GM21360 (cell line): ENCODE measurements around the gene PYCARD.
"Not testable (repeated sequence)": the region's sequence is repeated elsewhere in the genome, so short reads cannot be mapped to it uniquely, and the experiment has no call there.

Experiments
- ATAC-seq: cut with Tn5 transposase; IDR thresholded peaks from one replicate; pipeline ENCODE4 v1.9.1; 2021; ENCODE audit warnings: mild to moderate bottlenecking, moderate library complexity; ENCODE audit not compliant: unreplicated experiment

Gene PYCARD

DNA sequence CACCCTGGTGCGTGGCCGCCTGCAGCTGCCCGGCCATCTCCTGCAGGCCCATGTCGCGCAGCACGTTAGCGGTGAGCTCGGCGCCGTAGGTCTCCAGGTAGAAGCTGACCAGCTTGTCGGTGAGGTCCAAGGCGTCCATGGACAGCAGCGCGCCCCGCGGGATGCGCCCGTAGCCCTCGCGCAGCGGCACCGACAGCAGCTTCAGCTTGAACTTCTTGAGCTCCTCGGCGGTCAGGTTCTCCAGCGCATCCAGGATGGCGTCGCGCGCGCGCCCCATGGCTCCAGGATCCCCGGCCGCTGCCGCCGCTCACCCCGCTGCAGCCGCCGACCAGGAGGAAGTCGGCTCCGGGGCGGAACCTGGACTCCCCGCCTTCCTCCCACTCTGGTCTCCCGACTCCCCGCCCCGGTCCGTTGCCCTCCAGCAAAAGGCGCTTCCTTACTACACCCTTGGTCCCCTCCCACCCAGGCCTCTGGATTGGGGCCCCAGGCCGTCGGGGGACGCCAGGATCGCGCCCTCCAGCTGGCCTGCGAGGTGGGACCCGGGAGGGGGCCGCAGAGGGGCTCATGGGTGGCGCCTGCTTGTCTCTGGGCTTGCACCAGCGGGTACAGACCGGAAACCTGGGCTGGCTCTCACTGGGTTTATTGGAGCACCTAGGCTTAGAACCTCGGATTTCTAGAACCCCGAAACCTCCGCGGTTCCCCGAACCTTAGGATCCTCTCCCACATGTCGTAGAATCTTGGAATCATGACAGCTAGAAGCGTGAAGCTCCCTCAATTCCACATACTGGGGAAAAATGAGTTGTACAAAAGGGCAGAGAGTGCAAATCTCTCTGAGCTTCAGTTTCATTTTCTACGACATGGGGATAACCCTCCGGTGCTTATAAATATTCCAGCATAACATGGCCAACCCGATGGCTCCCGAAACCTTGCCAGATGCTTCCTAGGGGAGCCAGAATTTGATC lies at the start of gene PYCARD:
PYCARD (minus strand) TSS at position 347 of the 962 bp plus-strand sequence; CDS start at position 277, 70 bp downstream.
- peak; percentile 38 for ATAC-seq

DNA sequence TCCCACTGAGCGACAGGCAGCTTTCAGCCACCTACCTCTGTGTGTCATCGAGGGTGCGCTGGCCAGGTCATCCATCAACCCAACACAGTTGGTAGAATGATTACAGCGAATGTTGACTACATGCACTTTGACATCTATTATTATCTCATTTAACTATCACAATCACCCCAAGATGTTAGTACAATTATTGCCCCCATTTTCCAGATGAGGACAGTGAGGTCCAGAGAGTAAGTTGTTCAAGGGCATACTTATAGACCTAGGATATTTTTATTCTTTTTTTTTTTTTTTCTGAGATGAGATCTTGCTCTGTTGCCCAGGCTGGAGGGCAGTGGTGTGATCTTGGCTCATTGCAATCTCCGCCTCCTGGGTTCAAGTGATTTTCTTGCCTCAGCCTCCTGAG lies 48.9 kb upstream of the PYCARD start:
- no peak for ATAC-seq

DNA sequence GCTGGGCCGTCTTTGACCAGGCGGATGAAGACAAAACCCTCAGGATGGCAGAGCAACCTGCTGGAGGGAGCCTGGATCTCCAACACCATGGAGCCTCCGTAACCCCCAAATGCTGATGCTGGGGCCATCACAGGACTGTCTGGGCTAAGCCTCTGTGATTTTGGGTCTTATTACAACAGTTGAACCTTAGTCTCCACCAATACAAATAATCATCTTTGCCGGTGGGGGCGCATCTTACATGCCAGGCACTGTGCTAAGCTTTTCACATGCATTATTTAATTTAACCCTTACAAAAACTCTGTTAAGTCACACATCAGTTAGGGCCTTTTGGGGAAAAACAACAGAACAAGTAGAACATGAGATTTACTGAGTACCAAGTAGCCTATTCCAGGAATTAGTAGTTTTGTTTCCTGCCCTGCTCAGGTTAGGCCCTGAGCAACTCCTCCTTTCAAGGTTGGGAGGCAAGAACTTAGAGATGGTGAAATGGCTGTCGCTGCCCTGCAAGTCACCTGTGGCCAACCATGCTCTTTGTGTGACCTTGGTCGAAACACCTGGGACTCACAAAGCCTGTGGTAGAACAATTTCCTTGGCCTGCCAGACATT lies 48.3 kb upstream of the PYCARD start:
- ATAC-seq, result no peak

DNA sequence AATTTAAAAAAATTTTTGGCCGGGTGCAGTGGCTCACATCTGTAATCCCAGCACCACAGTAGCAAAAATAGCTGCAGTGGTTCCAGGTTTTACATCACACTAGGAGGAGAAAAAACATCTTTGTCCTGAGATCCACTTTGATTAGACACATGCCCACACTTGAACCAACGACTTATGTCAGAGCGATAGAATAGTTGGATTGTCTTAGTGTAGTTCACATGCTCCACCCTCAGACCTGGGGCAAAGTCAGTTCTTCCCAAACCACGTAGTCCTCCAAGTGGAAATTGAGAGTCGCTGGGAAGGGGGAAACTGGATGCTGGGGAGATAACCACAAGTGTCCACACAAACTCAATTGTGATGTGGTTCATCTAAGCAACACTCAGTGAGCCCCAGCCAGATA lies 45.8 kb upstream of the PYCARD start:
- ATAC-seq, result no peak

DNA sequence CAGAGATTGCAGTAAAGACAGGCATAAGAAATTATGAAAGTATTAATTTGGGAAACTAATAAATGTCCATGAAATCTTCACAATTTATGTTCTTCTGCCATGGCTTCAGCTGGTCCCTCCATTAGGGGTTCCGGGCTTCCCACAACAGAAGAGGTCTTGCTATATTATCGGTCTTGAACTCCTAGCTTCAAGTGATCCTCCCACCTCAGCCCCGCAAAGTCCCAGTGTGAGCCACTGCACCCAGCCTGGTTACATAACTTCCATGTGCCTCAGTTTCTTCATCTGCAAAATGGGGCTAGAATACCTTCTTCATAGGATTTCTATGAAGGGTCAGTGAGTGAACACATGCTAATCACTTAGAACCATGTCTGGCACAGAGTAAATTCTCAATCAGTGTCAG lies 43.7 kb upstream of the PYCARD start:
- ATAC-seq, result no peak

DNA sequence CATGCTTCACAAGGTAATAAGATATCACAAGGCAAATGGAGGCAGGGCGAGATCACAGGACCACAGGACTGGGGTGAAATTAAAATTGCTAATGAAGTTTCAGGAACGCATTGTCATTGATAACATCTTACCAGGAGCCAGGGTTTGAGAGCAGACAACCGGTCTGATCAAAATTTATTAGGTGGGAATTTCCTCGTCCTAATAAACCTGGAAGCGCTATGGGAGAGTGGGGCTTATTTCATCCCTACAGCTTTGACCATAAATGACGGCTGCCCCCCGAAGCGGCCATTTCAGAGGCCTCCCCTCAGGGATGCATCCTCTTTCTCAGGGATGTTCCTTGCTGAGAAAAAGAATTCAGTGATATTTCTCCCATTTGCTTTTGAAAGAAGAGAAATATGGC lies 43.0 kb upstream of the PYCARD start:
- not testable (repeated sequence) for ATAC-seq

DNA sequence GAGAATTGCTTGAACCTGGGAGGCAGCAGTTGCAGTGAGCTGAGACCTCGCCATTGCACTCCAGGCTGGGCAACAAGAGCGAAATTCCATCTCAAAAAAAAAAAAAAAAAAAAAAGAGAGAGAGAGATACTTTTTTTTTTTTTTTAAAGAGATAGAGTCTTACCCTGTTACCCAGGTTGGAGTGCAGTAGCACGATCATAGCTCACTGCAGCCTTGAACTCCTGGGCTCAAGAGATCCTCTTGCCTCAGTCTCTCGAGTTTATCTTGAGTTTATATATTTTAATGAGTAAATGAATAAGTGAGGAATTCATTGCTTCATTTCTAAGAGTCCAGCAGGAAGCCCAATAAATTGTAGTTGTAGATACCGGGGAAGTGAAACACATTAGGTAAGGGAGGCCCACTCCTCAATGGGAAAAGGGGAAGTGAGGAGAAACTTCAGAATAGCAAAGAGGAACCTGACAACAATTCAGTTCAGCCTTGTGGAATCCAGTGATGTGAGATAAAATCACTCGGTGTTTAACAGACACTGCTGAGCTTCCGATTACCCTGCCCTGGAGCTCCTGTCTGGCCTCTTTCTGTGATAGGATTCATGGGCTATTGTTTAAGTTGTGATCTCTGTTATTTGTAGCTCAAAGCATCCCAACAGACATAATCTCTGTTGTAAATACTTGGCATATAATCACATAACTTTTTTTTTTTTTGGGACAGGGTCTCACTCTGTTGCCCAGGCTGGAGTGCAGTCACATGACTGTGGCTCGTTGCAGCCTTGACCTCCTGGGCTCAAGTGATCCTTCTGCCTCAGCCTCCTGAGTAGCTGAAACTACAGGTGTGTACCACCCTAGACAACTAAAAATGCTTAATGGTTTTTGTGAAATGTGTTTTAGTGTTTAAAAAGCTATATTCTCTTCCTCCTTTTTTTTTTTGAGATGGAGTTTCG lies 41.4 kb upstream of the PYCARD start:
- no peak for ATAC-seq

DNA sequence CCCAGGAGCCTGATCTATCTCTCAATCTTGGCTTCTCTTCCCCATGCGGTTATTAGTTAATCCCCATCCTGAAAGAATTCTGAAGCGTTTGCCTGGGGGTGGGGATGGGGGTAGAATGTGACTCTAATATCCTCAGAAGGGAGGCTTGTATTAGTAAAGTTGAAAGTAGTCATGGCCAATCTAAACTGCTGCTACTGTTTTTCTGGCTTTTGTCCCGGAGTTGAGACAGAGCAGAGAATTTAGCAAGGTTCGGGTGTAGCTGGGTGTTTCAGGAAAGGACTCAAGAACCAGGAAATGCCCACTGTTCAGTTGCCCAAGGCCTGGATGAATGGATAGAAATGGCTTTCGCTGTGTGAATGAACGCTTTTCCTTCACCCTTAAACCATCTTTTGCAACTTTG lies 39.6 kb upstream of the PYCARD start:
- no peak for ATAC-seq

DNA sequence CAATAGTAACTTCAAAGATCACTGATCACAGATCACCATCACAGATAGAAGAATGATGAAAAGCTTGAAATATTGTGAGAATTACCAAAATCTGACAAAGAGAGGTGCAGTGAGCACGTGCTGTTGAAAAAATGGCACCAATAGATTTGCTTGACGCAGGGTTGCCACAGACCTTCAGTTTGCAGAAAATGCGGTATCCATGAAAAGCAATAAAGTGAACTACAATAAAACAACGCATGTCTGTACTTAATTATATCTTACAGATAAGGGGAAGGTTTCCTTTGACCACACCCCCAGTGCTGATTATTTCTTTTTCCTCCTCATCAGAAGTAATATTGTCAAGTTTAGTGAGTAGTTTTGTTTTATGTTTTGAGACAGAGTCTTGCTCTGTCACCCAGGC lies 35.5 kb upstream of the PYCARD start:
- ATAC-seq, result no peak

DNA sequence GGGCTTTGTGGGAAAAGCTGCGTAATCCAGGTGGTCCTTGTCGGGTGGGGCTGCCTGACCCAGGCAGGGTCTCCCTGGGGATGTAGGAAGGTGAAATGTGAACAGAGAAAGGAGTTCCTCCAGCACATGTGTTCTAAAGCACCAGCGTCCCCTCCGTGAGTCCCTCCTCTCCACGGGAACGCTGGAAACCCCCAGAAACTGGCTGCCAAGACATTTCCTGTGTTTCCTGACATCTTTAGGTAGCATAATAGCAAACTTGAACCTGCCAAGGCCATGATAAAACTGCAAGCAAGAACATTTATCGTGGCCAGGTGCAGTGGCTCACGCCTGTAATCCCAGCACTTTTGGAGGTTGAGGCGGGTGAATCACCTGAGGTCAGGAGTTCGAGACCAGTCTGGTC lies 26.9 kb upstream of the PYCARD start:
- no peak for ATAC-seq

DNA sequence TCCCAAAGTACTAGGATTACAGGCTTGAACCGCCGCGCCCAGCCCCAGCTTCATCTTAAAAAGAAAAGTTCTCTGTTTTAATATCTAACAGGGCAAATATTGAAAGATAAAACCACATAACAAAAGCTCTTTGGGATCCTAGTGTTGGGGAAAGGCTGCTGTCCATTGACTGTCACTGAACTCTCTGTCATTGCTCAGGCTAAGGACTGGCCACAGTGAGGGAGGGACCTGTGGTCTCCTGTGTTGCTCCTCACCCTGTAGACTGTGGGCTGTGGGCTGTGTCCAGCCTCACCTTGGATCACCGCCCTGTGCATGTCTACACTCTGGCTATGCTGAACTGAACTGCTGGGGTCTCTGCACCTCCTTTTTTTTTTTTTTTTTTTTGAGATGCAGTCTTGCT lies 25.6 kb upstream of the PYCARD start:
- no peak for ATAC-seq

DNA sequence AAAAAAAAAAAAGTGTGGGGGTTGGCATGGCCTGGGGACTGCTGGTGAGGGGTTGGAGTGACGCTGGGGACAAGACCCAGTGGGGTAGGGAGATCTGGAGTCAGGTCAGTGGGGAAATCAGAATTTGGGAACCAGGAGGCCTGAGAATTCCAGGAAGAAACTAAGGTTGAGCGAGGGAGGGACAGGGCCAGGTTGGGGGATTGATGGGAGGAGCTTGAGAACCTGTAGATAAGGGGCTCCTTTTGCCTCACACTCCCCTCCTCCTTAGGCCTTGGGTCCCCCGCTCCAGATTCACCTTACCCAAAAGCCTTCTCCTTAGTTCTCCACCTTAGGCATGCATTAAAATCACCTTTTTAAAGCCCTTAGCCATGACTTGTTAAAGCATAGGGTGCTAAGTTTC lies 22.6 kb upstream of the PYCARD start:
- no peak for ATAC-seq

DNA sequence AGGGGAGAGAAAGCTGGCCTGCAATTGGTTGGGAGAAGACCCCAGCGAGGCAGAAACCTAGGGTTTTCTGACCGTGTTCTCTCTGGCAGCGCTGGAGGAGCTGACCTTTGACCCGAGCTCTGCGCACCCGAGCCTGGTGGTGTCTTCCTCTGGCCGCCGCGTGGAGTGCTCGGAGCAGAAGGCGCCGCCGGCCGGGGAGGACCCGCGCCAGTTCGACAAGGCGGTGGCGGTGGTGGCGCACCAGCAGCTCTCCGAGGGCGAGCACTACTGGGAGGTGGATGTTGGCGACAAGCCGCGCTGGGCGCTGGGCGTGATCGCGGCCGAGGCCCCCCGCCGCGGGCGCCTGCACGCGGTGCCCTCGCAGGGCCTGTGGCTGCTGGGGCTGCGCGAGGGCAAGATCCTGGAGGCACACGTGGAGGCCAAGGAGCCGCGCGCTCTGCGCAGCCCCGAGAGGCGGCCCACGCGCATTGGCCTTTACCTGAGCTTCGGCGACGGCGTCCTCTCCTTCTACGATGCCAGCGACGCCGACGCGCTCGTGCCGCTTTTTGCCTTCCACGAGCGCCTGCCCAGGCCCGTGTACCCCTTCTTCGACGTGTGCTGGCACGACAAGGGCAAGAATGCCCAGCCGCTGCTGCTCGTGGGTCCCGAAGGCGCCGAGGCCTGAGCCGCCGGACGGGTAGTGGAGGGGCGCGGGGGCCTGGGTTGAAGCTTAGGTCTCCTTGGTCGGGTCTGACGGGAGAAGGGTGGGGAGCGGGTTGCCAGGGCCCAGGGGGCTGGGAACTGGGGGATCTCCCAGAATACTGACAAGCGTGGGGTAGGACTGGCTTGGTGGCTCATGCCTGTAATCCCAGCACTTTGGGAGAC lies 21.8 kb upstream of the PYCARD start:
- ATAC-seq, result no peak

DNA sequence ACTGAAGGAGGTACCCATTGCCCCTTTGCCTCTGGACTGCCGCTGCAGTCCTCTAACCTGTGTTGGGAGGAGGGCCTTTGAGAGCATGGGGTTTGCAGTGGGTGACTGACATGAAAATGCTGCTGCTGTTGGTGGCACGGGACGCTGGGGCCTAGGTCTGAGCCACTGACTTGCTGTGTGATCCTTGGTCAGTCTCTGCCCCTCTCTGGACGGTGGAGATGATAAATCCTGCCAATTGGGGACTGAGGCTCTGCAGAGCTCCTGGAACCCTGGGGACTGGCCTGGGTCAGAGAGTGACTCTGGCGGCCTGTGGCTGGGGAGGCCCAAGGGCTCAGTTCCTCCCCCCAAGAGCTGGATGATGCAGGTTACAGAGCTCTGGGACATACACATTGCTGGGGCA lies 20.5 kb upstream of the PYCARD start:
- no peak for ATAC-seq

DNA sequence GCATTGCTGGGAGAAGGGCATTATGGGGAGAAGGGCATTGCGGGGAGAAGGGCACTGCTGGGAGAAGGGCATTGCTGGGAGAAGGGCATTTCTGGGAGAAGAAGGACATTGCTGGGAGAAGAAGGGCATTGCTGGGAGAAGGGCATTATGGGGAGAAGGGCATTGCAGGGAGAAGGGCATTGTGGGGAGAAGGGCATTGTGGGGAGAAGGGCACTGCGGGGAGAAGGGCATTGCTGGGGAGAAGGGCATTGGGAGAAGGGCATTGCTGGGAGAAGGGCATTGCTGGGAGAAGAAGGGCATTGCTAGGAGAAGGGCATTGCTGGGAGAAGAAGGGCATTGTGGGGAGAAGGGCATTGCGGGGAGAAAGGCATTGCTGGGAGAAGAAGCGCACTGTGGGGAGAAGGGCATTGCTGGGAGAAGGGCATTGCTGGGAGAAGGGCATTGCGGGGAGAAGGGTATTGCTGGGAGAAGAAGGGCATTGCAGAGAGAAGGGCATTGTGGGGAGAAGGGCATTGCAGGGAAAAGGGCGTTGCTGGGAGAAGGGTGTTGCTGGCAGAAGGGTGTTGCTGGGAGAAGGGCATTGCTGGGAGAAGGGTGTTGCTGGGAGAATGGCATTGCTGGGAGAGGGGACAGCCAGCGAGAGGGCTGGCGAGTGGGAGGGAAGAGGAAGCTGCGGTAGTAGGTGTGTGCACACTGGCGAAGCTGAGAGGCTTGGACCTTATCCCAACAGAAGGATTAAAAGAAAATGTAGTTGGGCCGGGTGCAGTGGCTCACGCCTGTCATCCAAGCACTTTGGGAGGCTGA lies 19.0 kb upstream of the PYCARD start:
- ATAC-seq, result no peak

DNA sequence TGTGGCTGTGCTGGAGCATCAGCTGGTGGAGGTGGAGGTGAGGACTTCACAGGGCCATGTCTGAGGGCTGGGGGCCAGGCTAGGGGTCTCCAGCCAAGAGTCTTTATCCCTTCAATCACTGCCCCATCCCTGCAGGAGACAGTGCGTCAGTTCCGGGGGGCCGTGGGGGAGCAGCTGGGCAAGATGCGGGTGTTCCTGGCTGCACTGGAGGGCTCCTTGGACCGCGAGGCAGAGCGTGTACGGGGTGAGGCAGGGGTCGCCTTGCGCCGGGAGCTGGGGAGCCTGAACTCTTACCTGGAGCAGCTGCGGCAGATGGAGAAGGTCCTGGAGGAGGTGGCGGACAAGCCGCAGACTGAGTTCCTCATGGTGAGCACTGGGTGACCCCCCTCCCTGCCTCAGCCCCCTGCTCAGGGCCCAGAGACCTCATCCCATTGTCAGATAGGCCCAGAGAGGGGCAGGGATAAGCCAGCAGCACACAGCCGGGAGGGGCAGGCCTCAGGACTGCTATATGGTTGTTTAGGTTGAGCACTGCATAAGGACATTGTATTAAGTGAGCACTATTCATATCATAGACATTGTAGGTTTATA lies 16.7 kb upstream of the PYCARD start:
- ATAC-seq, result no peak

DNA sequence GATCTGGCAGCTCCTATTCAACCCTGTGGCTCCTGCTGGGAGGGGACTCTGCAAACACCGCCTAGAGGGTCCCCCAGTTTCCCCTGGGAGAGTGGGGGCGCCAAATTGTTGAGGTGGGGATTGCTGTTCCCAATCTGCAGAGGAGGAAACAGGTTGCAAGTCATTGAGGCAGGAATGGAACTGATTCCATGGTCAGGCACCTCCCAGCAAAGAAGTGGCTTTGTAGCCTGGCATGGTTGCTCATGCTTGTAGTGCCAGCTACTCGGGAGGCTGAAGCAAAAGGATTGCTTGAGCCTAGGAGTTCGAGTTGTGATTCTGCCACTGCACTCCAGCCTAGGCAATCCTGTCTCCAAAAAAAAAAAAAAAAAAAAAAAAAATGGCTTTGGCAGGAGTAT lies 14.6 kb upstream of the PYCARD start:
- no peak for ATAC-seq

DNA sequence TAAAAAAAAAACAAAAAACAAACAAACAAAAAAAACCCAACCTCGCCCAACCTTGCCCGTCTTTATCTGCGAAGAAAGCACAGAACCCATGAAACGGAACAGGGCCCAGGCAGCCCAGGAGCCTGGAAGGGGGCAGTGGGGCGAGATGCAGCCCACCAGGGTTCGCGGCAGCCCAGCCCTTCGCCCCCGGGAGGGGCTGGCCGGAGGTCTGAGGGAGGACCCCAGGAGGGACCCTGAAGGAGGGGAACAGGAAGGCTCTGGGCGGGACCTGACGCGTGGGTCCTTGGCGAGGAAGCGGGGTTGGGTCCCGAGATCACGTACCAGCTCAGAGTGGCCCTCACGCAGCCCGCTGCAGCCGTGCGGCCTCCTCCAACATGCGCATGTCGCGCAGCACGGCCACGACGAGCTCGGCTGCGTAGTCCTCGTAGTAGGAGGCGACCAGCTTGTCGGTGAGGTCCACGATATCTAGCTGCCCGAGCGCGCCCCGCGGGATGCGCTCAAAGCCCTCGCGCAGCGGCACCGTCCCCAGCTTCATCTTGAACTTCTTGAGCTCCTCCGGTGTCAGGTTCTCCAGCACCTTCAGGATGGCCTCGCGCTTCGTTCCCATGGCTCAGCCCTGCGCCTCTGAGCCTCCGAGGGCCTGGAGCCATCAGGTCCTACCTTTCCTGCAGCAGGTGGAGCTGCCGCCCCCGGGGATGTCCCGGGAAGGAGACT lies 14.0 kb upstream of the PYCARD start, which contains the start of gene PYDC1:
PYDC1 (minus strand) TSS at position 714 of the 714 bp plus-strand sequence; CDS start at position 607, 107 bp downstream.
- no peak for ATAC-seq
